Activated T-helper 1 cell treated with Interleukin-2 at 50 U/mL for 16 hours (primary cell): ENCODE results near the gene TFAP2E.
"Not testable (repeated sequence)": the region's sequence is repeated elsewhere in the genome, so short reads cannot be mapped to it uniquely, and the experiment has no call there.

Source experiments
- DNase-seq: peaks from one replicate; pipeline ENCODE4 v3.0.0-alpha.2; 2020; ENCODE audit warnings: low read depth

TFAP2E gene

GRCh38 chr1:35574125-35574654, 1.1 kb downstream of the TFAP2E start:
- no peak for DNase-seq

GRCh38 chr1:35574655-35575415, 1.7 kb downstream of the TFAP2E start:
- DNase-seq: no peak

- no peak for DNase-seq
Measured at GRCh38 chr1:35575416-35575958, 2.4 kb downstream of the TFAP2E start.

- no peak for DNase-seq
Measured at GRCh38 chr1:35576061-35576765, 3.1 kb downstream of the TFAP2E start.

GRCh38 chr1:35576766-35577070, 3.6 kb downstream of the TFAP2E start:
- not testable (repeated sequence) for DNase-seq

GRCh38 chr1:35577071-35577998, 4.2 kb downstream of the TFAP2E start:
- DNase-seq: peak; percentile 55

- no peak for DNase-seq
Measured at GRCh38 chr1:35580949-35581388, 7.9 kb downstream of the TFAP2E start.

- not testable (repeated sequence) for DNase-seq
Measured at GRCh38 chr1:35581621-35582020, 8.5 kb downstream of the TFAP2E start.

- no peak for DNase-seq
Measured at GRCh38 chr1:35585281-35585680, 12.2 kb downstream of the TFAP2E start.

GRCh38 chr1:35585805-35586204, 12.7 kb downstream of the TFAP2E start:
- DNase-seq: not testable (repeated sequence)

GRCh38 chr1:35586808-35587207, 13.7 kb downstream of the TFAP2E start:
- no peak for DNase-seq

- DNase-seq: no peak
Measured at GRCh38 chr1:35587736-35588135, 14.6 kb downstream of the TFAP2E start.

- no peak for DNase-seq
Measured at GRCh38 chr1:35588197-35588910, 15.2 kb downstream of the TFAP2E start.

- DNase-seq: no peak
Measured at GRCh38 chr1:35589516-35590427, 16.7 kb downstream of the TFAP2E start.

GRCh38 chr1:35590476-35591040, 17.4 kb downstream of the TFAP2E start:
- no peak for DNase-seq

GRCh38 chr1:35591211-35591610, 18.1 kb downstream of the TFAP2E start:
- DNase-seq: no peak

- no peak for DNase-seq
Measured at GRCh38 chr1:35592991-35593769, 20.1 kb downstream of the TFAP2E start.

- DNase-seq: no peak
Measured at GRCh38 chr1:35594005-35594760, 21.1 kb downstream of the TFAP2E start.
